ENCODE measurements around the gene PIGK.

GRCh38 chr1:77068013-77068412 lies 151.2 kb downstream of the PIGK start:
- no peak for TF ChIP-seq POLR2A (IDR thresholded peaks at IDR 0.05; ENCODE audit: extremely low read depth, insufficient read length)
- no peak for TF ChIP-seq CTCF (IDR thresholded peaks at IDR 0.05; ENCODE audit: low read depth, low read length)
- TF ChIP-seq MAX (IDR thresholded peaks at IDR 0.05; ENCODE audit: low read depth, low read length), result no peak
